Muscle of leg (tissue), 16 donors: ENCODE data around the gene PAGE2. TPM values are rescaled to one million over a fixed set of nuclear protein-coding genes. Genes with fewer than 3 reads are reported as not detected.
"Not testable (repeated sequence)": the region's sequence is repeated elsewhere in the genome, so short reads cannot be mapped to it uniquely, and the experiment has no call there.

ENCODE experiments used
- DNase-seq: peaks from one replicate; pipeline ENCODE4 v3.0.0; 2013
- H3K27ac ChIP-seq: one replicate; pipeline ENCODE4 v1.5.1; 2013; ENCODE audit warnings: mild to moderate bottlenecking, low read length, control low read depth
- H3K27me3 ChIP-seq: one replicate; pipeline ENCODE4 v1.6.1; 2013; ENCODE audit warnings: low read length; ENCODE audit not compliant: control insufficient read depth, insufficient read depth
- H3K36me3 ChIP-seq: one replicate; pipeline ENCODE4 v1.6.1; 2013; ENCODE audit warnings: low read length; ENCODE audit not compliant: control insufficient read depth, insufficient read depth
- H3K4me1 ChIP-seq: one replicate; pipeline ENCODE4 v1.6.1; 2013; ENCODE audit warnings: low read length; ENCODE audit not compliant: control insufficient read depth, insufficient read depth
- H3K4me3 ChIP-seq: one replicate; pipeline ENCODE4 v1.5.1; 2013; ENCODE audit warnings: low read length, control low read depth
- H3K9me3 ChIP-seq: replicated peaks from 2 replicates; pipeline ENCODE4 v1.6.1; 2013; ENCODE audit warnings: low read depth, low read length; ENCODE audit not compliant: control insufficient read depth
- WGBS: methylation state at CpG from one replicate; pipeline ENCODE4 v1.1.5; 2013; ENCODE audit warnings: missing lambda C conversion rate; ENCODE audit not compliant: insufficient coverage; 5-methylcytosine and 5-hydroxymethylcytosine counted together
- long read RNA-seq, 11 donors: transcript quantifications; one replicate each; lab custom pipeline, GENCODE V29; 2026
- polyA plus RNA-seq, 8 donors: library from polyadenylated mRNA; unstranded; fragments of 120-200 nt; gene quantifications; one replicate each; pipeline versions ENCODE4 v1.2.1 to v1.2.3, GENCODE V29; 2013; ENCODE audit warnings: inconsistent platforms in 1 of 8, low replicate concordance in 1 of 8; ENCODE audit not compliant: insufficient read length in 8 of 8, insufficient read depth in 1 of 8
- total RNA-seq: library from RNA; stranded (reverse); fragments of 120-200 nt; gene quantifications from one replicate; pipeline ENCODE4 v1.2.4, GENCODE V29; 2013

Gene PAGE2, protein sequence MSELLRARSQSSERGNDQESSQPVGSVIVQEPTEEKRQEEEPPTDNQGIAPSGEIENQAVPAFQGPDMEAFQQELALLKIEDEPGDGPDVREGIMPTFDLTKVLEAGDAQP
- total RNA-seq = not detected
- not detected for polyA plus RNA-seq
- long read RNA-seq, donor 1 = 0 reads
- long read RNA-seq, donor 2 = 0 reads
- long read RNA-seq, donor 3 = 0 reads
- long read RNA-seq, donor 4 = 0 reads
- long read RNA-seq, donor 5 = 0 reads
- long read RNA-seq, donor 6 = 0 reads
- long read RNA-seq, donor 7 = 0 reads
- long read RNA-seq, donor 8 = 0 reads
- long read RNA-seq, donor 9 = 0 reads
- long read RNA-seq, donor 10 = 0 reads
- long read RNA-seq, donor 11 = 0 reads

DNA sequence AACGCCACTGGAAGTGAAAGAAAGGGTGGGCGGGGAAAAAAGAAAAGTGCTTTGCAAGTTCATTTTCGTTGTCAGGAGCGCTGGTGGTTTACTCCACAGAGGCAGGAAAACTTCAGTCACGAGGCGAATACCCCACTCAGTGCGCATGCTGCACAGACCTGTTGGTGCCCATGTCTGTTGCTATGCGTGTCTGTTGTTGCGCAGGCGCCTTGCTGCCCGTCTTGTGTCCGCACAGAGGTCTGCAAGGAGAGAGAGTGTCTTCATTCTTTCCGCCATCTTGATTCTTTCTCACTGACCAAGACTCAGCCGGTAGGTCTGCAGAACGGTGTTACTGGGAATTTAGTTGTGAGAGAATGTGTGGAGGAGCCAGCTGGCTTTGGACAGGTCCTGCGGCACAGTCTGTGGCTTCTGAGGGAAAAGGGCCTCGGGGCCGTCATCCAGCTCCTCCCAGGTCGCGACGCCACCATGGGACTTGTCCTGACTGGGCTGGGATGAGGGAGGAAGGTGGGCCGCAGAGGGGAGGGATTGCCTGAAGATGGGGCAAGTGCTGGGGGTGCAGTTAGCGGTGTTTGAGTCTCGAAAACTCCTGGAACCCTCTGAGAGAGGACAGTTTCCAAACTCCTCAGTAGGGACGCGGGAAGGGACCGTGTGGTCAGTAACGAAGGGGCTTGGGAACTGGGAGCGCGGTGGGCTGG lies at the start of gene PAGE2:
Gene PAGE2 (plus strand): TSS at position 224 of the 695 bp plus-strand sequence. CDS start 1,003 bp downstream, outside the sequence.
- peaks cover 3% of the 10 kb centered on the region for H3K9me3 ChIP-seq
- H3K4me3 ChIP-seq = no peak within 1 kb of the TSS
- H3K27me3 ChIP-seq = peaks cover 8% of the 10 kb centered on the region
- 84% methylated on average over 20 of the region's 30 CpGs for whole genome bisulfite sequencing
- H3K36me3 ChIP-seq = no peaks in the 10 kb centered on the region
- DNase-seq = no peak
- no peaks in the 10 kb centered on the region for H3K4me1 ChIP-seq
- no peak within 1 kb of the TSS for H3K27ac ChIP-seq

DNA sequence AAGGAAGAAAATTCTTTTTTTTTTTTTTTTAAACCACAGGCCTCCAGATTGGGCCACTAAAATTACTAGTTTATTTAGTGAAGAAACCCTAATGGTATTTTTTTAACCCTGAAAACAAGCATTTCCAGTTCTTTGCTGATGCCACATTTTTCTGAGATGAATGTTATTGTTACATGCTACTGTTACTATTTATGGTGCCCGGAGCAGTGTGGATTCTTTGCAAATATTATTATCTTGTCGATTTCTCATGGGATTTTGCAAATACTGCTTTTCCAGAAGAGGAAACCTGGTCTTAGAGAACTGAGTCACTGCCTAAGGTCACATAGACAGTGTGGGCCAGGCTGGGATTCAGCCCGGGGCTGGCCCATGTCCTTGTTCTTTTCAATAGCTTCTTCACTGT lies 49.3 kb upstream of the PAGE2 start:
- 62% methylated on average over 2 of the region's 3 CpGs for WGBS
- H3K4me3 ChIP-seq = no peak overlapping the region
- no peaks in the 10 kb centered on the region for H3K36me3 ChIP-seq
- no peaks in the 10 kb centered on the region for H3K9me3 ChIP-seq
- no peak overlapping the region for H3K27ac ChIP-seq
- H3K4me1 ChIP-seq = no peaks in the 10 kb centered on the region
- H3K27me3 ChIP-seq = no peaks in the 10 kb centered on the region
- no peak for DNase-seq

DNA sequence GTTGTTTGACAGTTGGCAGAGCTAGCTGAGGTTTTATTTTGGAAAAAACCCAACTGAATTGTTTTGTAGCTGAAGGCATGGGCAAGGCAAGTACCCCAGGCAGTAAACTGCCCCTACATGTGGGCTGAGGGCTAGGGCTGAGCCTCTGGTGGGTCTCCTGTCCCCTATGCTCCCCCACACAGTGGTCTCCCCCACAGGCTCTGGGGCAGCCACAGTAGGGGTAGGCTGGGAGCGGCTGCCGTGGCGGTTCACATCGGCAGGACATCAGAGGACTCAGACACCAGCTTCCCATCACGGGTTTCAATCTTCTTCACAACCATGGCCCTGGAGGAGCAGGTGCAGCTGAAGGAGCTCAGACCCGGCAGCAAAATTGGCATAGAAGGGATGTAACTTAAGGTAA lies 47.3 kb upstream of the PAGE2 start:
- DNase-seq = no peak
- no peak overlapping the region for H3K27ac ChIP-seq
- H3K27me3 ChIP-seq = no peaks in the 10 kb centered on the region
- no peaks in the 10 kb centered on the region for H3K4me1 ChIP-seq
- WGBS = no CpG with 5 or more reads among the region's 6 CpGs
- H3K9me3 ChIP-seq = no peaks in the 10 kb centered on the region
- H3K4me3 ChIP-seq = no peak overlapping the region
- no peaks in the 10 kb centered on the region for H3K36me3 ChIP-seq

DNA sequence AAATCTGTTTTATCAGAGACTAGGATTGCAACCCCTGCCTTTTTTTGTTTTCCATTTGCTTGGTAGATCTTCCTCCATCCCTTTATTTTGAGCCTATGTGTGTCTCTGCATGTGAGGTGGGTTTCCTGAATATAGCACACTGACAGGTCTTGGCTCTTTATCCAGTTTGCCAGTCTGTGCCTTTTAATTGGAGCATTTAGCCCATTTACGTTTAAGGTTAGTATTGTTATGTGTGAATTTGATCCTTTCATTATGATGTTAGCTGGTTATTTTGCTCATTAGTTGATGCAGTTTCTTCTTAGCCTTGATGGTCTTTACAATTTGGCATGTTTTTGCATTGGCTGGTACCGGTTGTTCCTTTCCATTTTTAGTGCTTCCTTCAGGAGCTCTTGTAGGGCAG lies 38.2 kb upstream of the PAGE2 start:
- not testable (repeated sequence) for H3K9me3 ChIP-seq, H3K27me3 ChIP-seq, H3K27ac ChIP-seq, H3K36me3 ChIP-seq, H3K4me1 ChIP-seq, DNase-seq, H3K4me3 ChIP-seq
- WGBS = 100% methylated on average over 1 of the region's 2 CpGs

DNA sequence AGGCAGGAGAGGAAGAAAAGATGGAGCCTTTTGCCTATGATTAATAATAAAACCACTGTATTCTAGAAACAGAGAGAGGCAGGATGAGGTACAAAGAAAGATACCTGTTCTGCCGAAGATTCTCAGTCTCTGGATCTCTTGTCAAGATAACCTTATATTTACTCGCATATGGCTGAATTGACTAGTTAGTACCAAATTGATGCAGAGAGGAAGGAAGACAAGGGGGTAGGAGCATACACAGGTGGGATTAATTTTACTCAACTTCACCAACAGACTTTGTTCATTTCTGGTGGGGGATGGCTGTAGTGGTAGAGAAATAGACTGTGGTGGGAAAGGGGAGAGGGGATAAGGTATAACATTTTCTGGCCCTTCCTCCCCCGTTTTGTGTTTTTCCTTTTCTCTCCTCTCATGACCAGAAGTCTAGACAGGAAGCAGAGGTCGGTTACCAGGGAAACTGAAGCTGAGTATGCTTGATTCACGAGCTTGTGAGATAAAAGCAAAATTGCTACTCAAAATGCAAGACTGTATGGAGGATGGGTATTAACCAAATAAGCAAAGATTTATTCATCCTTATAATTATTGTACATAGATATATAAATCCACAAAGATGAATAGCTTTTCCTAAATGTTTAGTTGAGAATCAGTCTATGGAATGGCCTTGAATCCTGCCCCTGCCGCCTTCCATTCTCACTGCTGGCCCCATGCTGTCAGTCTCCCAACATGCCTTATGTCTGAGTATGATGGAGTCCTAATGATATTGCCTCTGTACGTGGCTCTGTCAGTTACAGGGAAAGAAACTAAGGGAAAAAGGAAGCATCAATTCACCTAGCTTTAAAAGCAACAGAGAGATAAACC lies 31.8 kb upstream of the PAGE2 start:
- WGBS = no CpG with 5 or more reads among the region's 7 CpGs
- no peaks in the 10 kb centered on the region for H3K9me3 ChIP-seq
- H3K36me3 ChIP-seq = no peaks in the 10 kb centered on the region
- no peak overlapping the region for H3K4me3 ChIP-seq
- DNase-seq = peak; percentile 41
- H3K27me3 ChIP-seq = no peaks in the 10 kb centered on the region
- H3K4me1 ChIP-seq = no peaks in the 10 kb centered on the region
- no peak overlapping the region for H3K27ac ChIP-seq

DNA sequence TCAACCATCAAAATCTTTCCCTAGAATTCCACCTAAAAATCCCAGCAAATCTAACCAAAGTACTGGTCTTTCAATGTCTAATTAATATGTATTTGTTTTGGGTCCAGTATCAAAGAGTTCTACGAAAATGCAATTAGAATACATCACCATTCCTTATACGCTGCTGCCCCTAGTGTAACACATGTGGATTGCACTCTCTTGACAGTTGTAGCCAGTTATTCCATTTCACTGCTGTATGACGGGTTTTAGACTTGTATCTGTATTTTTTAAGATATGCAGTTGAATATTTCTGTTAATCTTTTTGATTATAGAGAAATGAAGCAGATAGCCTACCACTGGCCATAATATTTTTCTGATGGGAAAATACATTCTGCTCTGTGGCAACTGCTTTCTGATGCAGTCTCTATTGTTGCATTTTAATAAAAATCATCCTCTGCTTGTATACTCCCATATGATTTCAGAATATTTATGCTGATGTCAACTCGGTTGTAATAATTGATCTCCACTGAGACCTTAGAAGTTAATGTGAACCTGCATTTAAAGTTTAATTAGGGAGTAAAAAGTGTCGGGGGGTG lies 31.1 kb upstream of the PAGE2 start:
- no peak overlapping the region for H3K27ac ChIP-seq
- no peaks in the 10 kb centered on the region for H3K27me3 ChIP-seq
- H3K4me3 ChIP-seq = no peak overlapping the region
- H3K9me3 ChIP-seq = no peaks in the 10 kb centered on the region
- peak; percentile 45 for DNase-seq
- no peaks in the 10 kb centered on the region for H3K36me3 ChIP-seq
- H3K4me1 ChIP-seq = no peaks in the 10 kb centered on the region
- no CpG with 5 or more reads among the region's 5 CpGs for WGBS

DNA sequence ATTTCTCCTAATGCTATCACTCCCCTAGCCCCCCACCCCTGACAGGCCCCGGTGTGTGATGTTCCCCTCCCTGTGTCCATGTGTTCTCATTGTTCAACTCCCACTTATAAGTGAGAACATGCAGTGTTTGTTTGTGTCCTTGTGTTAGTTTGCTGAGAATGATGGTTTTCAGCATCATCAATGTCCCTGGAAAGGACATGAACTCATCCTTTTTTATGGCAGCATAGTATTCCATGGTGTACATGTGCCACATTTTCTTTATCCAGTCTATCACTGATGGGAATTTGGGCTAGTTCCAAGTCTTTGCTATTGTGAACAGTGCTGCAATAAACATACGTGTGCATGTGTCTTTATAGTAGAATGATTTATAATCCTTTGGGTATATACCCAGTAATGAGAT lies 21.6 kb upstream of the PAGE2 start:
- not testable (repeated sequence) for DNase-seq, H3K4me1 ChIP-seq, H3K4me3 ChIP-seq, H3K36me3 ChIP-seq, H3K9me3 ChIP-seq, H3K27ac ChIP-seq, H3K27me3 ChIP-seq
- WGBS = no CpG with 5 or more reads among the region's 2 CpGs

DNA sequence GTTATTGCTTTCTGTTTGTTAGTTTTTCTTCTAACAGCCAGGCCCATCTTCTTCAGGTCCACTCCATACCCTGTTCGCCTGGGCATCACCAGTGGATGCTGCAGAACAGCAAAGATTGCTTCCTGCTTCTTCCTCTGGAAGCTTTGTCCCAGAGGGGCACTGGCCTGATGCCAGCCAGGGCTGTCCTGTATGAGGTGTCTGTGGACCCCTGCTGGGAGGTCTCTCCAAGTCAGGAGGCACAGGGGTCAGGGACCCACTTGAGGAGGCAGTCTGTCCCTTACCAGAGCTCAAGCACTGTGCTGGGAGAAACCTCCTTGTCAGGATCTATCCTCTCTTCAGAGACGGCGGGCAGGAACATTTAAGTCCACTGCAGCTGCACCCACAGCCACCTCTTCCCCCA lies 16.5 kb upstream of the PAGE2 start:
- H3K4me1 ChIP-seq = no peaks in the 10 kb centered on the region
- H3K4me3 ChIP-seq = no peak overlapping the region

DNA sequence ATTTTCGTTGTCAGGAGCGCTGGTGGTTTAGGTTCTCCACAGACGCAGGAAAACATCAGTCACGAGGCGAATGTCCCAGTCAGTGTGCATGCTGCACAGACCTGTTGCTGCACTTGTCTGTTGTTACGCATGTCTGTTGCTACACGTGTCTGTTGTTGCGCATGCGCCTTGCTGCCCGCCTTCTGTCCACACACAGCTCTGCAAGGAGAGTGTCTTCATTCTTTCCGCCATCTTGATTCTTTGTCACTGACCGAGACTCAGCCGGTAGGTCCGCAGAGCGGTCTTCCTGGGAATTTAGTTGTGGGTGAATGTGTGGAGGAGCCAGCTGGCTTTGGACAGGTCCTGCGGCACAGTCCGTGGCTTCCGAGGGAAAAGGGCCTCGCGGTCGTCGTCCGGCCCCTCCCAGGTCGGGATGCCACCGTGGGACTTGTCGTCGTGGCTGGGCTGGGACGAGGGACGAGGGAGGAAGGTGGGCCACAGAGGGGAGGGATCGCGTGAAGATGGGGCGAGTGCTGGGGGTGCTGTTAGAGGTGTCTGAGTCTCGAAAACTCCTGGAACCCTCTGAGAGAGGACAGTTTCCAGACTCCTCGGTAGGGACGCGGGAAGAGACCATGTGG lies 13.9 kb upstream of the PAGE2 start, which contains the start of gene PAGE2B:
Gene PAGE2B (plus strand): TSS at position 180 of the 617 bp plus-strand sequence. CDS start 1,012 bp downstream, outside the sequence.
- DNase-seq = no peak
- 81% methylated on average over 36 of the region's 36 CpGs for WGBS
- H3K9me3 ChIP-seq = no peaks in the 10 kb centered on the region
- H3K36me3 ChIP-seq = no peaks in the 10 kb centered on the region
- no peak within 1 kb of the TSS for H3K4me3 ChIP-seq
- H3K27me3 ChIP-seq = peaks cover 2% of the 10 kb centered on the region
- H3K4me1 ChIP-seq = no peaks in the 10 kb centered on the region
- H3K27ac ChIP-seq = no peak within 1 kb of the TSS

More for the DNA sequence above, 16.5 kb upstream of the PAGE2 start:
- no CpG with 5 or more reads among the region's 3 CpGs for WGBS
- H3K27ac ChIP-seq = no peak overlapping the region
- no peak for DNase-seq
- no peaks in the 10 kb centered on the region for H3K9me3 ChIP-seq
- H3K27me3 ChIP-seq = peaks cover 2% of the 10 kb centered on the region
- no peaks in the 10 kb centered on the region for H3K36me3 ChIP-seq
